Measurements from ENCODE around the gene BEAN1. TPM values are rescaled to one million over a fixed set of nuclear protein-coding genes. Genes with fewer than 3 reads are reported as not detected.

Gene BEAN1
- total RNA-seq, 1 donor from 2014 or later = not detected

GRCh38 chr16:66488505-66488904, 61.4 kb downstream of the BEAN1 start:
- H3K27me3 Mint-ChIP-seq = peaks cover 4% of the 10 kb centered on the region
- TF ChIP-seq CTCF (IDR thresholded peaks at IDR 0.05; ENCODE audit: unreplicated experiment) = no peak
- no peaks in the 10 kb centered on the region for H3K36me3 Mint-ChIP-seq (ENCODE audit: insufficient read depth)
- no peak for DNase-seq (ENCODE audit: low spot score, unreplicated experiment)
- H3K4me3 Mint-ChIP-seq (ENCODE audit: low read depth) = no peak overlapping the region
- H3K27ac Mint-ChIP-seq = no peak overlapping the region
- H3K4me1 Mint-ChIP-seq (ENCODE audit: low read depth) = peaks cover 4% of the 10 kb centered on the region
- no peaks in the 10 kb centered on the region for H3K9me3 Mint-ChIP-seq (ENCODE audit: low read depth)

GRCh38 chr16:66489385-66489784, 62.3 kb downstream of the BEAN1 start:
- no peak for DNase-seq (ENCODE audit: low spot score, unreplicated experiment)
- Mint-ChIP-seq H3K9me3 (ENCODE audit: low read depth) (no peaks in the 10 kb centered on the region), H3K4me3 (ENCODE audit: low read depth) (no peak overlapping the region), H3K27ac (no peak overlapping the region), H3K27me3 (peaks cover 3% of the 10 kb centered on the region), H3K36me3 (ENCODE audit: insufficient read depth) (no peaks in the 10 kb centered on the region), H3K4me1 (ENCODE audit: low read depth) (no peaks in the 10 kb centered on the region)
- no peak for TF ChIP-seq CTCF (IDR thresholded peaks at IDR 0.05; ENCODE audit: unreplicated experiment)

- no peaks in the 10 kb centered on the region for H3K36me3 Mint-ChIP-seq (ENCODE audit: insufficient read depth)
- DNase-seq (ENCODE audit: low spot score, unreplicated experiment) = no peak
- no peaks in the 10 kb centered on the region for H3K9me3 Mint-ChIP-seq (ENCODE audit: low read depth)
- no peak overlapping the region for H3K4me3 Mint-ChIP-seq (ENCODE audit: low read depth)
- H3K27ac Mint-ChIP-seq = no peak overlapping the region
- no peaks in the 10 kb centered on the region for H3K4me1 Mint-ChIP-seq (ENCODE audit: low read depth)
- no peak for TF ChIP-seq CTCF (IDR thresholded peaks at IDR 0.05; ENCODE audit: unreplicated experiment)
- peaks cover 3% of the 10 kb centered on the region for H3K27me3 Mint-ChIP-seq
Observed at GRCh38 chr16:66489818-66490217, 62.7 kb downstream of the BEAN1 start.

GRCh38 chr16:66490774-66491715, 64.0 kb downstream of the BEAN1 start:
- H3K27me3 Mint-ChIP-seq = peaks cover 3% of the 10 kb centered on the region
- no peak for DNase-seq (ENCODE audit: low spot score, unreplicated experiment)
- no peak for TF ChIP-seq CTCF (IDR thresholded peaks at IDR 0.05; ENCODE audit: unreplicated experiment)
- no peaks in the 10 kb centered on the region for H3K36me3 Mint-ChIP-seq (ENCODE audit: insufficient read depth)
- no peaks in the 10 kb centered on the region for H3K9me3 Mint-ChIP-seq (ENCODE audit: low read depth)
- no peaks in the 10 kb centered on the region for H3K4me1 Mint-ChIP-seq (ENCODE audit: low read depth)
- H3K27ac Mint-ChIP-seq = no peak overlapping the region
- no peak overlapping the region for H3K4me3 Mint-ChIP-seq (ENCODE audit: low read depth)

GRCh38 chr16:66491716-66492064, 64.6 kb downstream of the BEAN1 start:
- no peak for TF ChIP-seq CTCF (IDR thresholded peaks at IDR 0.05; ENCODE audit: unreplicated experiment)
- H3K9me3 Mint-ChIP-seq (ENCODE audit: low read depth) = no peaks in the 10 kb centered on the region
- H3K27me3 Mint-ChIP-seq = peaks cover 3% of the 10 kb centered on the region
- H3K27ac Mint-ChIP-seq = no peak overlapping the region
- no peaks in the 10 kb centered on the region for H3K36me3 Mint-ChIP-seq (ENCODE audit: insufficient read depth)
- no peak overlapping the region for H3K4me3 Mint-ChIP-seq (ENCODE audit: low read depth)
- no peak for DNase-seq (ENCODE audit: low spot score, unreplicated experiment)
- H3K4me1 Mint-ChIP-seq (ENCODE audit: low read depth) = no peaks in the 10 kb centered on the region
